IMR-90 (cell line): ENCODE data around the gene ACSL4. TPM values are rescaled to one million over a fixed set of nuclear protein-coding genes. Genes with fewer than 3 reads are reported as not detected.

Experiments
- ATAC-seq: fragments of 200-7000 bp; cut with Tn5 transposase; 2 replicates; pipeline ENCODE4 v1.9.1; 2020; ENCODE audit warnings: low read depth, mild to moderate bottlenecking, moderate library complexity
- BruUV-seq: library from RNA; stranded (reverse); fragments of 400-500 nt; replicated peaks from 2 replicates; lab custom pipeline; 2021; lab: Mats Ljungman, UMichigan
- CTCF ChIA-PET: fragments of 300-600 bp; formaldehyde crosslinking; extraction: SDS; loops from one replicate; lab custom pipeline; 2021; ENCODE audit warnings: antibody characterized with exemption; lab: Yijun Ruan, JAX
- POLR2A ChIA-PET: fragments of 300-600 bp; sonication (Branson Sonifier 250); formaldehyde crosslinking; loops from one replicate; lab custom pipeline; 2022; ENCODE audit warnings: antibody characterized with exemption; ENCODE audit not compliant: unreplicated experiment; lab: Charles Lee
- DNase-seq: peaks from one replicate; pipeline ENCODE4 v3.0.0; 2013
- H2AFZ ChIP-seq: replicated peaks from 2 replicates; pipeline ENCODE3; 2013; ENCODE audit warnings: low read length, mild to moderate bottlenecking; ENCODE audit not compliant: poor library complexity
- H2AK5ac ChIP-seq: 2 replicates; pipeline ENCODE4 v1.6.1; 2013; ENCODE audit warnings: low read depth, low read length, inconsistent platforms
- H2AK9ac ChIP-seq: replicated peaks from 2 replicates; pipeline ENCODE3; 2013; ENCODE audit warnings: mild to moderate bottlenecking, low read depth, low read length, moderate library complexity; ENCODE audit not compliant: poor library complexity
- H2BK120ac ChIP-seq: 2 replicates; pipeline ENCODE4 v1.6.1; 2013; ENCODE audit warnings: low read depth, low read length, inconsistent platforms
- H2BK15ac ChIP-seq: 3 replicates; pipeline ENCODE4 v1.6.1; 2013; ENCODE audit warnings: low read depth, low read length, inconsistent platforms
- H2BK20ac ChIP-seq: 2 replicates; pipeline ENCODE4 v1.6.1; 2013; ENCODE audit warnings: low read depth, mild to moderate bottlenecking, inconsistent platforms, low read length, moderate library complexity
- H2BK5ac ChIP-seq: 2 replicates; pipeline ENCODE4 v1.6.1; 2013; ENCODE audit warnings: mild to moderate bottlenecking, low read depth, low read length, inconsistent platforms; ENCODE audit not compliant: poor library complexity, severe bottlenecking
- H3K14ac ChIP-seq: replicated peaks from 2 replicates; pipeline ENCODE4 v1.6.1; 2013; ENCODE audit warnings: low read depth, low read length, inconsistent platforms
- H3K18ac ChIP-seq: 2 replicates; pipeline ENCODE4 v1.6.1; 2013; ENCODE audit warnings: low read depth, low read length, control low read depth
- H3K23ac ChIP-seq: 2 replicates; pipeline ENCODE4 v1.6.1; 2013; ENCODE audit warnings: low read depth, low read length, inconsistent platforms
- H3K27ac ChIP-seq: 2 replicates; pipeline ENCODE4 v1.5.1; 2013; ENCODE audit warnings: mild to moderate bottlenecking, control low read depth, low read length; ENCODE audit not compliant: insufficient read depth
- H3K27me3 ChIP-seq: 2 replicates; pipeline ENCODE4 v1.6.1; 2013; ENCODE audit warnings: low read length; ENCODE audit not compliant: control insufficient read depth, insufficient read depth
- H3K36me3 ChIP-seq: 2 replicates; pipeline ENCODE4 v1.6.1; 2013; ENCODE audit warnings: low read length, mixed read lengths; ENCODE audit not compliant: control insufficient read depth, insufficient read depth
- H3K4ac ChIP-seq: 2 replicates; pipeline ENCODE4 v1.6.1; 2013; ENCODE audit warnings: low read depth, low read length, inconsistent platforms
- H3K4me1 ChIP-seq: 2 replicates; pipeline ENCODE4 v1.6.1; 2013; ENCODE audit warnings: low read length, mixed read lengths; ENCODE audit not compliant: control insufficient read depth, insufficient read depth
- H3K4me2 ChIP-seq: 2 replicates; pipeline ENCODE4 v1.6.1; 2013; ENCODE audit warnings: low read depth, mild to moderate bottlenecking, control low read depth, low read length, moderate library complexity
- H3K4me3 ChIP-seq: 2 replicates; pipeline ENCODE4 v1.5.1; 2013; ENCODE audit warnings: low read depth, mild to moderate bottlenecking, control low read depth, low read length, moderate library complexity; ENCODE audit not compliant: insufficient read depth
- H3K56ac ChIP-seq: 2 replicates; pipeline ENCODE4 v1.6.1; 2013; ENCODE audit warnings: low read length, inconsistent platforms; ENCODE audit not compliant: insufficient read depth; ENCODE audit errors: extremely low read depth
- H3K79me1 ChIP-seq, 2 experiments: 2 replicates each; pipeline ENCODE4 v1.6.1; 2013; ENCODE audit warnings: low read length in 2 of 2, inconsistent platforms in 1 of 2, low read depth in 1 of 2
- H3K9ac ChIP-seq: 2 replicates; pipeline ENCODE4 v1.6.1; 2013; ENCODE audit warnings: low read depth, low read length, control low read depth
- H3K9me1 ChIP-seq: 2 replicates; pipeline ENCODE4 v1.6.1; 2013; ENCODE audit warnings: low read length, inconsistent platforms; ENCODE audit not compliant: insufficient read depth
- H3K9me3 ChIP-seq: 2 replicates; pipeline ENCODE4 v1.6.1; 2013; ENCODE audit warnings: low read length; ENCODE audit not compliant: control insufficient read depth, insufficient read depth
- H4K20me1 ChIP-seq: 2 replicates; pipeline ENCODE4 v1.6.1; 2013; ENCODE audit warnings: low read length, inconsistent platforms; ENCODE audit not compliant: insufficient read depth
- H4K5ac ChIP-seq: 2 replicates; pipeline ENCODE4 v1.6.1; 2013; ENCODE audit warnings: mild to moderate bottlenecking, low read depth, low read length, control low read depth
- H4K8ac ChIP-seq, 2 experiments: 2 replicates each; pipeline ENCODE4 v1.6.1; 2013; ENCODE audit warnings: low read depth in 2 of 2, low read length in 2 of 2, control low read depth in 1 of 2, inconsistent platforms in 1 of 2
- H4K91ac ChIP-seq: 2 replicates; pipeline ENCODE4 v1.6.1; 2013; ENCODE audit warnings: low read depth, low read length, inconsistent platforms; ENCODE audit not compliant: insufficient read depth
- BHLHE40 ChIP-seq: fragments of 150-350 bp; IDR thresholded peaks from 2 replicates; pipeline ENCODE4 v1.6.1; 2016; ENCODE audit warnings: mild to moderate bottlenecking, low read depth, low read length
- CEBPB ChIP-seq: IDR thresholded peaks from 2 replicates; pipeline ENCODE4 v1.6.1; 2012; ENCODE audit warnings: low read depth, low read length, improper control_type of control experiment
- CHD1 ChIP-seq: IDR thresholded peaks from 2 replicates; pipeline ENCODE4 v1.6.1; 2012; ENCODE audit warnings: low read depth, low read length, improper control_type of control experiment
- ELK1 ChIP-seq: fragments of 150-350 bp; IDR thresholded peaks from 2 replicates; pipeline ENCODE4 v1.6.1; 2016; ENCODE audit warnings: low read depth, mild to moderate bottlenecking, low read length, moderate library complexity, borderline replicate concordance
- FOS ChIP-seq: fragments of 150-350 bp; IDR thresholded peaks from 2 replicates; pipeline ENCODE4 v1.6.1; 2016; ENCODE audit warnings: low read depth, low read length
- MAZ ChIP-seq: IDR thresholded peaks from 2 replicates; pipeline ENCODE4 v1.6.1; 2012; ENCODE audit warnings: low read depth, mild to moderate bottlenecking, low read length, improper control_type of control experiment, moderate library complexity, borderline replicate concordance
- NFE2L2 ChIP-seq: fragments of 150-350 bp; IDR thresholded peaks from 2 replicates; pipeline ENCODE4 v1.6.1; 2016; ENCODE audit warnings: low read depth, mild to moderate bottlenecking, low read length
- POLR2A ChIP-seq: IDR thresholded peaks from 2 replicates; pipeline ENCODE4 v1.6.1; 2012; ENCODE audit warnings: mild to moderate bottlenecking, low read depth, low read length
- RAD21 ChIP-seq: IDR thresholded peaks from 2 replicates; pipeline ENCODE4 v1.6.1; 2012; ENCODE audit warnings: low read length, improper control_type of control experiment
- RFX5 ChIP-seq: IDR thresholded peaks from 2 replicates; pipeline ENCODE4 v1.8.0; 2012; ENCODE audit warnings: low read depth, mild to moderate bottlenecking, low read length, moderate library complexity
- SMC3 ChIP-seq: fragments of 150-350 bp; IDR thresholded peaks from 2 replicates; pipeline ENCODE4 v1.6.1; 2016; ENCODE audit warnings: low read depth, mild to moderate bottlenecking, antibody characterized with exemption, low read length, moderate library complexity
- USF2 ChIP-seq: fragments of 150-350 bp; IDR thresholded peaks from 2 replicates; pipeline ENCODE4 v1.6.1; 2017; ENCODE audit warnings: mild to moderate bottlenecking, antibody characterized with exemption, low read length, low read depth
- WGBS, 2 experiments: methylation state at CpG; one replicate each; pipeline versions ENCODE4 v1.1.5 to v1.1.7; 2013; ENCODE audit warnings: missing lambda C conversion rate in 2 of 2; ENCODE audit not compliant: insufficient read length in 1 of 2; ENCODE audit errors: extremely low coverage in 2 of 2; 5-methylcytosine and 5-hydroxymethylcytosine counted together
- dilution Hi-C: fragments of 300-500 bp; cut with HindIII; formaldehyde crosslinking; loops from one replicate; pipeline ENCODE4 v1.14.3; 2018; ENCODE audit warnings: low sequenced_read_pairs; ENCODE audit not compliant: unreplicated experiment
- in situ Hi-C: fragments of 300-500 bp; cut with MboI; formaldehyde crosslinking; loops from 3 replicates; pipeline ENCODE4 v1.14.3; 2019; ENCODE audit warnings: low sequenced_read_pairs, inconsistent platforms, mixed read lengths
- intact Hi-C: fragments of 100-400 bp; cut with micrococcal nuclease; formaldehyde crosslinking; loops from 2 replicates; pipeline ENCODE4 v1.10.0; 2022
- polyA plus RNA-seq, 3 experiments: library from polyadenylated mRNA; depleted of rRNA; stranded (reverse); fragments of >200 nt; gene quantifications; 2 replicates each; pipeline ENCODE4 v1.2.3, GENCODE V29; 2012; ENCODE audit warnings: low replicate concordance in 1 of 3
- total RNA-seq: library from RNA; depleted of rRNA; stranded (reverse); fragments of >200 nt; gene quantifications from 2 replicates; pipeline ENCODE4 v1.2.3, GENCODE V29; 2012

The ACSL4 gene
- total and polyA plus RNA-seq, 2 of the 4 experiments (the other 2 are of a cell fraction), result 29.6 to 59.7 TPM

GRCh38 chrX:109695637-109696036 lies 37.4 kb downstream of the ACSL4 start:
- Histone ChIP-seq H3K23ac (no peak overlapping the region), H3K36me3 (peaks cover 4% of the 10 kb centered on the region), H3K4ac (no peak overlapping the region), H2BK5ac (no peak overlapping the region), H4K91ac (no peak overlapping the region), H3K56ac (no peak overlapping the region), H2BK20ac (no peak overlapping the region), H3K4me2 (no peak overlapping the region), H3K9me3 (no peaks in the 10 kb centered on the region), H3K9ac (no peak overlapping the region), H3K9me1 (peaks cover 2% of the 10 kb centered on the region; the same call in 1 of the 2 replicates), H3K27ac (no peak overlapping the region), H3K27me3 (peaks cover 1% of the 10 kb centered on the region; the same call in 1 of the 2 replicates), H4K8ac (no peak overlapping the region), H2BK15ac (no peak overlapping the region), H3K4me3 (no peak overlapping the region), H3K14ac (no peak overlapping the region), H2AK9ac (no peak overlapping the region), H3K4me1 (peaks cover 2% of the 10 kb centered on the region), H2AFZ (no peak overlapping the region), H4K20me1 (peaks cover 33% of the 10 kb centered on the region), H2AK5ac (no peak overlapping the region), H3K79me1 (peaks cover 0 to 11% of the 10 kb centered on the region in 2 experiments; a peak in 2 of 4 replicates), H2BK120ac (no peak overlapping the region), H3K18ac (no peak overlapping the region), H4K5ac (no peak overlapping the region)
- dilution Hi-C loops (no loop called here), intact Hi-C loops (no loop called here), in situ Hi-C loops (no loop called here)
- no CpG with 5 or more reads among the region's 3 CpGs for WGBS, 2 experiments
- ChIA-PET POLR2A (no interaction called here), CTCF (interaction anchor here (2.7 kb wide), 1 partner anchor 162 kb away, joined by 5 read pairs; no protein-coding TSS in a partner anchor)
- TF ChIP-seq RFX5, result no peak
- TF ChIP-seq FOS, result no peak
- TF ChIP-seq RAD21, result no peak
- TF ChIP-seq MAZ, result no peak
- no peak for TF ChIP-seq BHLHE40
- no peak for TF ChIP-seq ELK1
- no peak for TF ChIP-seq SMC3
- no peak for TF ChIP-seq CEBPB
- TF ChIP-seq NFE2L2, result no peak
- TF ChIP-seq CHD1, result no peak
- no peak for TF ChIP-seq POLR2A
- no peak for TF ChIP-seq USF2
- no peak for DNase-seq
- ATAC-seq, result no peak
- no TSS peak for BruUV-seq
